ENCODE measurements around the gene AKT1. TPM values are rescaled to one million over a fixed set of nuclear protein-coding genes. Genes with fewer than 3 reads are reported as not detected.

Gene AKT1
- total and polyA plus RNA-seq, 2 of the 4 experiments (the other 2 are of a cell fraction), result 193 to 221 TPM

DNA sequence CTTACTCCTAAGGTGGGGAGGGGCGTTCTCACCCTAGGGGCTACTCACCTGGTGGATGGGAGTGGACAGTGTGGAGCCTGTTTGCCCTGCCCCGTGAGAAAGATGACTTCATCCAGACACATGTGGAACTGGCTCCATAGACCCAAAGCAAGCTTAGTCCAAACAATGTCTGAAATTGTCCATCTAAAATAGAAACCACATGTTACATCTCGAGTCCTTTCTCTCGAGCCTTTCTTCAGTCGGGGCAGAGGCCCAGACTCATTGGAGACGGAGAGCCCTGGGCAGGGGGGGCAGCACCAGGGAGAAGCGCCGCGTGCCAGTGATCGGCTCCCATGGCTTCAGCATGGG lies 38.3 kb downstream of the AKT1 start:
- H2BK15ac ChIP-seq (ENCODE audit: low read depth, low read length), result no peak overlapping the region
- H2BK20ac ChIP-seq (ENCODE audit: low read depth, low read length), result no peak overlapping the region
- no peak overlapping the region for H2BK5ac ChIP-seq (ENCODE audit: low read depth, low read length, poor library complexity, severe bottlenecking)
- H3K4me3 ChIP-seq (ENCODE audit: insufficient read depth, low read depth, low read length), result no peak overlapping the region
- in situ Hi-C loops (cut with MboI; ENCODE audit: low sequenced_read_pairs), result no loop called here
- H2AK9ac ChIP-seq (replicated peaks; ENCODE audit: low read depth, low read length, poor library complexity), result no peak overlapping the region
- no peak overlapping the region for H3K9ac ChIP-seq (ENCODE audit: low read depth, low read length)
- no peak overlapping the region for H3K27ac ChIP-seq (ENCODE audit: insufficient read depth, low read length)
- H4K5ac ChIP-seq (ENCODE audit: low read depth, low read length), result no peak overlapping the region
- peaks cover 56% of the 10 kb centered on the region for H4K20me1 ChIP-seq (ENCODE audit: insufficient read depth, low read length)
- ATAC-seq (ENCODE audit: low read depth), result no peak
- H4K8ac ChIP-seq (ENCODE audit: low read depth in 2 of 2, low read length in 2 of 2), result no peak overlapping the region
- H3K4ac ChIP-seq (ENCODE audit: low read depth, low read length), result no peak overlapping the region
- H3K27me3 ChIP-seq (ENCODE audit: control insufficient read depth, insufficient read depth, low read length), result no peaks in the 10 kb centered on the region
- H2BK120ac ChIP-seq (ENCODE audit: low read depth, low read length), result no peak overlapping the region
- H3K9me1 ChIP-seq (ENCODE audit: insufficient read depth, low read length), result no peaks in the 10 kb centered on the region
- H3K79me1 ChIP-seq (ENCODE audit: low read depth in 1 of 2, low read length in 2 of 2), result peaks cover 8 to 63% of the 10 kb centered on the region in 2 experiments; a peak in 2 of 4 replicates
- no peaks in the 10 kb centered on the region for H3K9me3 ChIP-seq (ENCODE audit: control insufficient read depth, insufficient read depth, low read length)
- WGBS, 2 experiments (ENCODE audit: extremely low coverage in 2 of 2, insufficient read length in 1 of 2), result 82% methylated on average over 2 of the region's 10 CpGs; no CpG with 5 or more reads in 1 of the 2 experiments
- no peak for DNase-seq
- dilution Hi-C loops (cut with HindIII; ENCODE audit: low sequenced_read_pairs, unreplicated experiment), result no loop called here
- H4K91ac ChIP-seq (ENCODE audit: insufficient read depth, low read depth, low read length), result no peak overlapping the region
- H3K4me1 ChIP-seq (ENCODE audit: control insufficient read depth, insufficient read depth, low read length), result peaks cover 6% of the 10 kb centered on the region; the same call in 1 of the 2 replicates
- H2AFZ ChIP-seq (replicated peaks; ENCODE audit: low read length, poor library complexity), result no peak overlapping the region
- POLR2A ChIA-PET (ENCODE audit: unreplicated experiment), result no interaction called here
- TF ChIP-seq RAD21 (IDR thresholded peaks at IDR 0.05; ENCODE audit: low read length), result no peak
- TF ChIP-seq, protein P1, sequence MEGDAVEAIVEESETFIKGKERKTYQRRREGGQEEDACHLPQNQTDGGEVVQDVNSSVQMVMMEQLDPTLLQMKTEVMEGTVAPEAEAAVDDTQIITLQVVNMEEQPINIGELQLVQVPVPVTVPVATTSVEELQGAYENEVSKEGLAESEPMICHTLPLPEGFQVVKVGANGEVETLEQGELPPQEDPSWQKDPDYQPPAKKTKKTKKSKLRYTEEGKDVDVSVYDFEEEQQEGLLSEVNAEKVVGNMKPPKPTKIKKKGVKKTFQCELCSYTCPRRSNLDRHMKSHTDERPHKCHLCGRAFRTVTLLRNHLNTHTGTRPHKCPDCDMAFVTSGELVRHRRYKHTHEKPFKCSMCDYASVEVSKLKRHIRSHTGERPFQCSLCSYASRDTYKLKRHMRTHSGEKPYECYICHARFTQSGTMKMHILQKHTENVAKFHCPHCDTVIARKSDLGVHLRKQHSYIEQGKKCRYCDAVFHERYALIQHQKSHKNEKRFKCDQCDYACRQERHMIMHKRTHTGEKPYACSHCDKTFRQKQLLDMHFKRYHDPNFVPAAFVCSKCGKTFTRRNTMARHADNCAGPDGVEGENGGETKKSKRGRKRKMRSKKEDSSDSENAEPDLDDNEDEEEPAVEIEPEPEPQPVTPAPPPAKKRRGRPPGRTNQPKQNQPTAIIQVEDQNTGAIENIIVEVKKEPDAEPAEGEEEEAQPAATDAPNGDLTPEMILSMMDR (conservative IDR thresholded peaks at IDR 0.05; ENCODE audit: low read depth, low read length), result no peak
- TF ChIP-seq MAFK (IDR thresholded peaks at IDR 0.05; ENCODE audit: low read depth, low read length), result no peak
- TF ChIP-seq FOS (IDR thresholded peaks at IDR 0.05; ENCODE audit: low read depth, low read length), result no peak
- no peak for TF ChIP-seq CEBPB (IDR thresholded peaks at IDR 0.05; ENCODE audit: low read depth, low read length)
- TF ChIP-seq RFX5 (IDR thresholded peaks at IDR 0.05; ENCODE audit: low read depth, low read length), result no peak
- no peak for TF ChIP-seq NFE2L2 (IDR thresholded peaks at IDR 0.05; ENCODE audit: low read depth, low read length)
- TF ChIP-seq CHD1 (IDR thresholded peaks at IDR 0.05; ENCODE audit: low read depth, low read length), result no peak
- no peak for TF ChIP-seq SMC3 (IDR thresholded peaks at IDR 0.05; ENCODE audit: low read depth, low read length)
- no peak for TF ChIP-seq RCOR1 (IDR thresholded peaks at IDR 0.05; ENCODE audit: insufficient replicate concordance, low read length)
- TF ChIP-seq BHLHE40 (IDR thresholded peaks at IDR 0.05; ENCODE audit: low read depth, low read length), result no peak
- H3K36me3 ChIP-seq (ENCODE audit: control insufficient read depth, insufficient read depth, low read length), result peaks cover 39% of the 10 kb centered on the region
- intact Hi-C loops (cut with micrococcal nuclease), result no loop called here
- CTCF ChIA-PET, result no interaction called here
- H2AK5ac ChIP-seq (ENCODE audit: low read depth, low read length), result no peak overlapping the region
- no peak overlapping the region for H3K14ac ChIP-seq (replicated peaks; ENCODE audit: low read depth, low read length)
- H3K4me2 ChIP-seq (ENCODE audit: low read depth, low read length), result no peak overlapping the region
- H3K18ac ChIP-seq (ENCODE audit: low read depth, low read length), result no peak overlapping the region
- no peak overlapping the region for H3K56ac ChIP-seq (ENCODE audit: extremely low read depth, insufficient read depth, low read length)
- H3K23ac ChIP-seq (ENCODE audit: low read depth, low read length), result no peak overlapping the region
- BruUV-seq (replicated peaks), result no TSS peak
